GM23338 (cell line): Measurements from ENCODE around the gene PAPOLB. TPM values are rescaled to one million over a fixed set of nuclear protein-coding genes. Genes with fewer than 3 reads are reported as not detected.

Experiments used
- ATAC-seq: fragments of 200-7000 bp; cut with Tn5 transposase; 3 replicates; pipeline ENCODE4 v1.9.1; 2020
- DNase-seq: peaks from one replicate; pipeline ENCODE4 v3.0.0-alpha.2; 2015; ENCODE audit warnings: low spot score
- H2AFZ ChIP-seq: fragments of 200-600 bp; sonication (generic); 2 replicates; pipeline ENCODE4 v1.8.0; 2016; ENCODE audit warnings: antibody characterized with exemption, mild to moderate bottlenecking, moderate library complexity
- H3F3A ChIP-seq: fragments of 200-600 bp; sonication (generic); replicated peaks from 2 replicates; pipeline ENCODE4 v1.8.0; 2017; ENCODE audit warnings: antibody characterized with exemption, mixed run types, low read depth
- H3K27ac ChIP-seq: fragments of 200-600 bp; sonication (generic); 2 replicates; pipeline ENCODE4 v1.6.1; 2016; ENCODE audit warnings: low read depth
- H3K27me3 ChIP-seq: fragments of 200-600 bp; sonication (generic); 2 replicates; pipeline ENCODE4 v1.8.0; 2016; ENCODE audit warnings: mild to moderate bottlenecking, mixed run types, moderate library complexity; ENCODE audit not compliant: insufficient read depth
- H3K36me3 ChIP-seq: fragments of 200-600 bp; sonication (generic); 2 replicates; pipeline ENCODE4 v1.8.0; 2016; ENCODE audit warnings: mild to moderate bottlenecking; ENCODE audit not compliant: insufficient read depth
- H3K4me1 ChIP-seq: fragments of 200-600 bp; sonication (generic); 2 replicates; pipeline ENCODE4 v1.8.0; 2016; ENCODE audit warnings: mild to moderate bottlenecking, moderate library complexity; ENCODE audit not compliant: insufficient read depth
- H3K4me2 ChIP-seq: fragments of 200-600 bp; sonication (generic); 2 replicates; pipeline ENCODE4 v1.7.1; 2017; ENCODE audit warnings: mixed run types
- H3K4me3 ChIP-seq: fragments of 200-600 bp; sonication (generic); 2 replicates; pipeline ENCODE4 v1.6.1; 2016; ENCODE audit warnings: mixed run types
- H3K79me2 ChIP-seq: fragments of 200-600 bp; sonication (generic); replicated peaks from 2 replicates; pipeline ENCODE4 v1.8.0; 2017; ENCODE audit warnings: mild to moderate bottlenecking; ENCODE audit not compliant: insufficient read depth
- H3K9me2 ChIP-seq: fragments of 200-600 bp; sonication (generic); 2 replicates; pipeline ENCODE4 v1.8.0; 2017; ENCODE audit not compliant: insufficient read depth
- H4K20me1 ChIP-seq: fragments of 200-600 bp; sonication (generic); replicated peaks from 2 replicates; pipeline ENCODE4 v1.8.0; 2017; ENCODE audit warnings: mild to moderate bottlenecking; ENCODE audit not compliant: insufficient read depth
- H3K27ac Mint-ChIP-seq: 2 replicates; pipeline ENCODE4 v1.8.0; 2020; ENCODE audit warnings: inconsistent platforms, mild to moderate bottlenecking, moderate library complexity, mixed read lengths
- H3K27me3 Mint-ChIP-seq: 3 replicates; pipeline ENCODE4 v1.8.0; 2022; ENCODE audit warnings: low read depth, mild to moderate bottlenecking, moderate library complexity, mixed read lengths, inconsistent platforms; ENCODE audit not compliant: insufficient read depth, poor library complexity
- H3K36me3 Mint-ChIP-seq: 3 replicates; pipeline ENCODE4 v1.8.0; 2021; ENCODE audit warnings: low read depth, mild to moderate bottlenecking, inconsistent platforms, moderate library complexity, mixed read lengths
- H3K4me1 Mint-ChIP-seq: 3 replicates; pipeline ENCODE4 v1.8.0; 2020; ENCODE audit warnings: mild to moderate bottlenecking, inconsistent platforms, mixed read lengths
- H3K4me3 Mint-ChIP-seq: 3 replicates; pipeline ENCODE4 v1.8.0; 2021; ENCODE audit warnings: moderate library complexity, mild to moderate bottlenecking, inconsistent platforms, mixed read lengths
- H3K9me3 Mint-ChIP-seq: 3 replicates; pipeline ENCODE4 v1.8.0; 2020; ENCODE audit warnings: moderate library complexity, mild to moderate bottlenecking, inconsistent platforms, mixed read lengths
- NANOG ChIP-seq: IDR thresholded peaks from 2 replicates; pipeline ENCODE4 v1.6.1; 2016; ENCODE audit warnings: antibody characterized with exemption, borderline replicate concordance
- polyA plus RNA-seq: library from polyadenylated mRNA; unstranded; fragments of >200 nt; fragmentation: Nextera tagmentation; extraction: Ambion mirVana; gene quantifications from 2 replicates; pipeline ENCODE4 v1.2.1, GENCODE V29; 2016
- small RNA-seq: library from RNA; depleted of rRNA; stranded (forward); fragments of <200 nt; gene quantifications from one replicate; pipeline ENCODE3, GENCODE V24; 2014; ENCODE audit warnings: low replicate concordance
- total RNA-seq: library from RNA; depleted of rRNA; stranded (reverse); fragments of >200 nt; shearing (Covaris generic); gene quantifications from 2 replicates; pipeline ENCODE4 v1.2.3, GENCODE V29; 2014; rRNA removed

Gene PAPOLB
- total and polyA plus RNA-seq, 2 experiments from 2014 or later: 0.08 to 0.42 TPM

- Histone ChIP-seq H3K9me2 (no peaks in the 10 kb centered on the region), H3K79me2 (no peaks in the 10 kb centered on the region), H2AFZ (no peak overlapping the region), H3K27ac (no peak overlapping the region), H3K36me3 (no peaks in the 10 kb centered on the region), H4K20me1 (no peaks in the 10 kb centered on the region), H3K4me1 (peaks cover 3% of the 10 kb centered on the region; the same call in 1 of the 2 replicates), H3K27me3 (no peaks in the 10 kb centered on the region), H3F3A (no peaks in the 10 kb centered on the region), H3K4me3 (no peak overlapping the region), H3K4me2 (0 out of 2 replicates have a peak overlapping the region, but pooled peaks have one; percentile 10)
- Mint-ChIP-seq H3K9me3 (0 out of 3 replicates have a peak, but pooled peaks cover 3% of the 10 kb centered on the region), H3K27me3 (peaks cover 8% of the 10 kb centered on the region), H3K4me1 (peaks cover 5% of the 10 kb centered on the region), H3K36me3 (no peaks in the 10 kb centered on the region; the same call in 2 of the 3 replicates), H3K4me3 (no peak overlapping the region; the same call in 2 of the 3 replicates), H3K27ac (no peak overlapping the region)
- ATAC-seq (no peak), DNase-seq (no peak)
- no peak for TF ChIP-seq NANOG
Measured at GRCh38 chr7:4808026-4808425, 53.8 kb downstream of the PAPOLB start.

Small RNA genes lying within 50 kb of the gene (small RNA-seq; reads per million reads assigned to genes)
- gene RF00019: not detected

Other genes with a start within 250 kb of the PAPOLB start
- gene FOXK1, start 179.7 kb downstream of the PAPOLB start, total RNA-seq: 12.7 and 13.9 TPM in 2 replicates
- 2.0 and 2.3 TPM in 2 replicates for gene FOXK1, start 179.7 kb downstream of the PAPOLB start, polyA plus RNA-seq
- gene AP5Z1, start 86.4 kb downstream of the PAPOLB start, total RNA-seq: 28.8 and 31.2 TPM in 2 replicates
- 16.3 and 16.4 TPM in 2 replicates for gene AP5Z1, start 86.4 kb downstream of the PAPOLB start, polyA plus RNA-seq
- gene RADIL, start 21.7 kb upstream of the PAPOLB start, total RNA-seq: 7.8 and 9.8 TPM in 2 replicates
- gene RADIL, start 21.7 kb upstream of the PAPOLB start, polyA plus RNA-seq: 4.3 and 4.8 TPM in 2 replicates
- gene MMD2, start 97.2 kb upstream of the PAPOLB start, total RNA-seq: 0.38 and 0.39 TPM in 2 replicates
- 0.09 and 0.11 TPM in 2 replicates for gene MMD2, start 97.2 kb upstream of the PAPOLB start, polyA plus RNA-seq
- gene RBAK, start 183.8 kb upstream of the PAPOLB start, total RNA-seq: 15.1 and 15.2 TPM in 2 replicates
- gene RBAK, start 183.8 kb upstream of the PAPOLB start, polyA plus RNA-seq: 6.3 and 6.5 TPM in 2 replicates